Posterior cingulate gyrus (tissue), 11 donors: ENCODE measurements around the gene SRRM3.
"Not testable (repeated sequence)": the region's sequence is repeated elsewhere in the genome, so short reads cannot be mapped to it uniquely, and the experiment has no call there.

Experiments used
- DNase-seq, 10 donors: peaks; one replicate each; pipeline versions ENCODE4 v3.0.0 to v3.0.0-alpha.2; 2020 to 2021; ENCODE audit warnings: mixed read lengths in 3 of 10
- intact Hi-C: fragments of 100-400 bp; cut with DNase I; formaldehyde crosslinking; loops from one replicate; pipeline ENCODE4 v1.15.1; 2023

SRRM3 gene

GRCh38 chr7:76201732-76202665 lies at the start of gene SRRM3:
Gene SRRM3, plus strand, starts transcription at chr7:76201896. Its CDS starts 33,171 bp downstream, at chr7:76235067.
- intact Hi-C loops, result no loop called here
- DNase-seq, result peak; percentile 74 to 98 (median 84)

- DNase-seq, result no peak
Observed at GRCh38 chr7:76151932-76152331, 49.8 kb upstream of the SRRM3 start.

GRCh38 chr7:76153571-76154230 lies 48.0 kb upstream of the SRRM3 start:
- intact Hi-C loops, DNase-seq: not testable (repeated sequence)

More at GRCh38 chr7:76151932-76152331, 49.8 kb upstream of the SRRM3 start:
- intact Hi-C loops, result no loop called here

GRCh38 chr7:76155938-76156337 lies 45.8 kb upstream of the SRRM3 start:
- DNase-seq, result no peak
- intact Hi-C loops, result no loop called here

GRCh38 chr7:76156992-76157685 lies 44.6 kb upstream of the SRRM3 start:
- intact Hi-C loops, DNase-seq: not testable (repeated sequence)

- intact Hi-C loops, DNase-seq: not testable (repeated sequence)
Observed at GRCh38 chr7:76158416-76158815, 43.3 kb upstream of the SRRM3 start.

GRCh38 chr7:76162416-76163170 lies 39.1 kb upstream of the SRRM3 start:
- not testable (repeated sequence) for DNase-seq

GRCh38 chr7:76163812-76164211 lies 37.9 kb upstream of the SRRM3 start:
- DNase-seq, result peak in 1 of 10 donors; percentile 23
- intact Hi-C loops, result not testable (repeated sequence)

More at GRCh38 chr7:76162416-76163170, 39.1 kb upstream of the SRRM3 start:
- intact Hi-C loops, result not testable (repeated sequence)

GRCh38 chr7:76165106-76165972 lies 36.4 kb upstream of the SRRM3 start:
- peak in 2 of 10 donors; percentile 14 to 55 for DNase-seq
- intact Hi-C loops, result no loop called here

GRCh38 chr7:76165973-76166403 lies 35.7 kb upstream of the SRRM3 start:
- intact Hi-C loops, result no loop called here
- no peak for DNase-seq

GRCh38 chr7:76166404-76167255 lies 35.1 kb upstream of the SRRM3 start:
- peak; percentile 94 to 99 (median 96) for DNase-seq
- intact Hi-C loops, result no loop called here

- intact Hi-C loops, result no loop called here
- DNase-seq, result peak in 2 of 10 donors; percentile 35 to 68
Observed at GRCh38 chr7:76173566-76174205, 28.0 kb upstream of the SRRM3 start.

GRCh38 chr7:76176951-76177350 lies 24.7 kb upstream of the SRRM3 start:
- DNase-seq, result peak in 2 of 10 donors; percentile 20 to 59
- intact Hi-C loops, result not testable (repeated sequence)

- intact Hi-C loops, result no loop called here
- DNase-seq, result peak in 1 of 10 donors; percentile 20
Observed at GRCh38 chr7:76179686-76180085, 22.0 kb upstream of the SRRM3 start.

GRCh38 chr7:76182225-76182960 lies 19.3 kb upstream of the SRRM3 start:
- DNase-seq, result no peak
- intact Hi-C loops, result no loop called here

GRCh38 chr7:76185187-76185896 lies 16.4 kb upstream of the SRRM3 start:
- no peak for DNase-seq
- intact Hi-C loops, result no loop called here
